Stimulated activated CD4-positive, alpha-beta T cell treated with anti-CD3 and anti-CD28 coated beads, Interleukin-1b, Interleukin-23, amount 100 ng/mL, for 24 hours (primary cell): ENCODE measurements around the gene FMO3.

Experiments used
- DNase-seq, 4 experiments: peaks; one replicate each; pipeline ENCODE4 v3.0.0-alpha.2; 2020; ENCODE audit warnings: low read depth in 4 of 4, low spot score in 1 of 4

FMO3 gene

DNA sequence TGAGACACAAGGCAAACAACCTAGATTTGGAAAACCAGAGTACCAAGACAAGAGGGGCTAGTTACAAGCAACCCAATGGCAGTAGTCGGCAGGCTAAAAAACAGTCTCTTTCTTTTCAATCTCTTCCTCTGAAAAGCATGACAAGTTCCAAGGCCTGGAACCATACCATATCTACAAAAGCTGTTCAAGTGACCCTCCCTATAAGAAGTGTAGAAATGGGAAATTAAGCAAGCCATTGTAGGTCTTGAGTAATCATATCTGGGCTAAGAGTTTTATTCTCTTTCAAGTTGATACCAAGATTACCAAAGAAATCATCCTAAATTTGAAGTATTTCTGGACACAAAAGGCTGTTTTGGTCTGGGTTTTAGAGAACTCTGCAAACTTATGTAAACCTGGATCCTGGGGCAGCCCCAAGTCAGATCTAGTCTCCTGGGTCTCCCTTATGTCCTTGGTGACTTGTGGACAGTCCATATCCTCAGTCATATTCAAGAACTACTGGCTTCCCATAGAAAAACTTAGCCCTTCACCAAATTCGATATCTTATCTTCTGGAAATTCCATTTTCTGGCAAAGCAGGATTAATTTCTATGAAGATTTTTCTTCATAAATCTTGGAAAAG lies 24.7 kb downstream of the FMO3 start:
- no peak for DNase-seq

DNA sequence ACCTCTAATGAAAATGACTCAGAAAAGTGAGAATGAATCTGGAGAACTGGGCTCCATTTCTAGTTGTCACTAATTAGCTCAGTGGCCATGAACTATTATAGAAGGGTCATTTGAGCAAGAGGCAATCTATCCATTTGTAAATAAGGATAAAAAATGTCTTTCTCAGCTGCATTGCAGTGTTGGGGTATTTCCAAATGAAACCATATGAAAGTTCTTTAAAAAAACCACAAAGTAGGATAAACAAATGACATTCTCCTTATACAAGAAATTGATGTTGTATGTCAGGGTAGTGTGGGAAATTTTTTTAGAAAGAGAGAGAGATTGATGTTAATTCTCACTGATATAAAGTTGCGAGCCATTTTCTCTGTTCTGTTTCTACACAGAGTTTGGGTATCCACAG lies 26.0 kb downstream of the FMO3 start:
- DNase-seq: no peak

DNA sequence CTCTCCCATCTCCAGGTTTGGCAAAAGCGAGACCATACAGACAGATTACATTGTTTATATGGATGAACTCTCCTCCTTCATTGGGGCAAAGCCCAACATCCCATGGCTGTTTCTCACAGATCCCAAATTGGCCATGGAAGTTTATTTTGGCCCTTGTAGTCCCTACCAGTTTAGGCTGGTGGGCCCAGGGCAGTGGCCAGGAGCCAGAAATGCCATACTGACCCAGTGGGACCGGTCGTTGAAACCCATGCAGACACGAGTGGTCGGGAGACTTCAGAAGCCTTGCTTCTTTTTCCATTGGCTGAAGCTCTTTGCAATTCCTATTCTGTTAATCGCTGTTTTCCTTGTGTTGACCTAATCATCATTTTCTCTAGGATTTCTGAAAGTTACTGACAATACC lies 26.4 kb downstream of the FMO3 start:
- DNase-seq: no peak

DNA sequence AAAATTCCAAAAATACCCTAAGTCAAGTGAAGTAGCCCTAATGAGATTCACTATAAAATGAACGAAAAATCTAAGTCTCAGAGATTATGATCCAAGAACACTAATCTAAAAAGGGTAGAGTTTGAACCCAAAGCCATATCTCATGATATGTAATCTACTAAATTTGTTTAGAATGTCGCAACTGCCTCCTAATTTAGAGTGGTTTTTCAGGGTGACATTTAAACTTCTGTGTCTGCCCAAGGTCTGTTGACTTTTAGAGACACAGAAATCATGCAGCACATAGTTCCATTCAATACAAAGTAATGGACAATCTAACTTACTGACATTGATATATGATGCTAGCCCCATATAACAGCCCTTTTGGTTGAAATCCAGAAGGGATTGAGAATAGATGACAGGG lies 28.9 kb downstream of the FMO3 start:
- no peak for DNase-seq

DNA sequence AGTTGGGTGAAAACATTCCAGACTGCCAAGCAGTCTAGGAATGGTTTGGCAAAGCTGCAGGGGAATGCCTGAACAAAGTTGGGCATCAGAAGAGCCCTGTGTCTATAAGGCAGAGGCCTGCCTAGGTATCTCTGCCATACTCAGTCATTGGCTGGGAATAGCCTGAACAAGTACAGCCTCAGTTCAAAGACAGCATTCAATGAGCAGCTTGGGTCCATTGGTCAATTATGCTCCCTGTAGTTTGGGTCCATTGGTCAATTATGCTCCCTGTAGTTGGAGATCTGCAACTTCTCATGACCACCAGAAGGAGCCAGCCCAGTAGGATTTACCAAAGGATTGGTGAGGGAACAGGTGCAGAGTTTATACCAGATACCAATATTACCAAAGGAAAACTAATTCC lies 31.6 kb downstream of the FMO3 start:
- DNase-seq: no peak

DNA sequence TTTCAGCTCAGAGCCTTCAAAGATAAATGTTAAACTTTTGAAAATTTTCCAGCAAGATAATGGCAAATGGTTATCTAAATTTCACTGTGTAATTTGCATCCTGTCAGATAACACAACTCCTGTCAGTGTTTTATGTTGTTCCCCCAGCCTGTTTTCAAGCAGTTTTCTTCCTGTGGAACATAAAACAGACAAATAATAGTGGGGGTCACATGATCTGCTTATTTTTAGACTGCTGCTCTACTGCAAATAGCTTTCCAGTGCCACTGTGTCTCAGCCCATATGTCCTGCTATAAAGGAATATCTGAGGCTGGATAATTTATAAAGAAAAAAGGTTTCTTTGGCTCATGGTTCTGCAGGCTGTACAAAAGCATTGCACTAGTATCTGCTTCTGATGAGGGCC lies 32.2 kb downstream of the FMO3 start:
- DNase-seq: no peak

DNA sequence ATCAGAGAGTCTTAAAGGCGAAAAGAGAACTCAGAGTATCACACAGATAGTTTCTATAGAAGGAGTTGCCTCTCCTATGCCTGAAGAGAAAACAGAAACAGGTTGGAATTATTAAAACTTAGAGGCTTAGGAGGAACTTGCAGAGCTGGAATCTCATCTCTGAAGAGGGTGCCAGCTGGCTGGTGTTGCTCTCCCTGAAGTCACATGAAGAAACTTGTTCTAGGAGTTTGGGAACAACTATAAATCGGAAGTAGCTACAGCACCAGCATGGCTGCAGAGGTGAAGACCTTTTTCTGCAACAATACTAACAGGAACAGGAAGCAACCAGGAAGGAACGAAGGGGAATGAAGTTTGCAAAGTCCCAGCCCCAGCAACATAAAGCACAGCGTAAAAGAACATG lies 35.8 kb downstream of the FMO3 start:
- no peak for DNase-seq

DNA sequence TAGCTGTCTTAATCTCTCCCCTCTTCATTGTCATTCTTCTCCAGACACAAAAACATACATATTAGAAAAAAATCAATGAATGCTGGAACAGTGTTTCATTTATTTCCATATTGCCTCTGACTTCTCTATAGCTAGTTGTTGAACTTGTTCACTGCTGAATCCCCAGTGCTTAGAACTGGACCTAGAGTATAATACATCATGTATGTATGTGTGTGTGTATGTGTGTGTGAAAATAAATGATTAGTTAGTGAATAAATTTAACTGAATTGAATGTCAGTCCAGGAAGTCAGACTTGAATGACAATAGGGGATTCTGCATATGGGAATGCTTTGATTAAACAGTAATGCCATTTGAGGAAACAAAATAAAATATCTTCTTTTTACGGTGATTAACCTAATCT lies 36.4 kb downstream of the FMO3 start:
- no peak for DNase-seq

DNA sequence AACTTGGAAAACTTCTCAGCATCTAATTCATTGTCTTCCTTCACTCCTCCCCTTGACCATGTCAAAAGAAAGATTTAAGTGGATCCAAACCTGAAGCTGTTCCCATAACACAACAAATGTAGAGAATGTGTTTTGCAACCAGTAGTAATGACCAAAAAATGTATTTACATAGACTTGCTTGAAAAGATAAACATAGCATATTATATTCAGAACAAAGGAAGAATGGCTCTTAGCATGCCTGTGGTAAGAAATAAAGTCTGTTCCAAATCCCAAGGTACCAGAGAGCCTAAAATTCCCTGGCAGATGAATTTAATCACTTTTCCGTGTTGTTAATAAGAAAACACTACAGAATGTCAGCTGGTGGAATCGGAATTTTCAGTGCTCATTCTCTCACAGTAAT lies 36.8 kb downstream of the FMO3 start:
- no peak for DNase-seq

DNA sequence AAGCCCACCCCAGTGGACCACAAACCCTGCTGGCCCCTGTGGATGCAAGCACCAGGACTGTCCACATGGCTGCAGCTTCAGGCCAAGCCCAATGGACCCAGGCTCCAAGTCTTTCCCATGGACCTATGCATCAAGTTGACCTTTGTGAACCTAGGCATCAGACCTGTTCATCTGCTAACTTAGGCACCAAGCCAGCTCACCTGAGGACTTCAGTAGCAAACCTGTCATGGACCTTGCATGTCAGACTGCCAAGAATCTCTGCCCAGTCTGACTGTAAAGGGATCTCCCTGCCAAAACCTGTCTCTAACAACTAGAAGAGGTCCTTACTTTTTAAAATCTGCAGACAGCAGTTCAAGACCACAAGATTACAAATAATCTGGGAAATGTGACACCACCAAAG lies 37.8 kb downstream of the FMO3 start:
- no peak for DNase-seq

DNA sequence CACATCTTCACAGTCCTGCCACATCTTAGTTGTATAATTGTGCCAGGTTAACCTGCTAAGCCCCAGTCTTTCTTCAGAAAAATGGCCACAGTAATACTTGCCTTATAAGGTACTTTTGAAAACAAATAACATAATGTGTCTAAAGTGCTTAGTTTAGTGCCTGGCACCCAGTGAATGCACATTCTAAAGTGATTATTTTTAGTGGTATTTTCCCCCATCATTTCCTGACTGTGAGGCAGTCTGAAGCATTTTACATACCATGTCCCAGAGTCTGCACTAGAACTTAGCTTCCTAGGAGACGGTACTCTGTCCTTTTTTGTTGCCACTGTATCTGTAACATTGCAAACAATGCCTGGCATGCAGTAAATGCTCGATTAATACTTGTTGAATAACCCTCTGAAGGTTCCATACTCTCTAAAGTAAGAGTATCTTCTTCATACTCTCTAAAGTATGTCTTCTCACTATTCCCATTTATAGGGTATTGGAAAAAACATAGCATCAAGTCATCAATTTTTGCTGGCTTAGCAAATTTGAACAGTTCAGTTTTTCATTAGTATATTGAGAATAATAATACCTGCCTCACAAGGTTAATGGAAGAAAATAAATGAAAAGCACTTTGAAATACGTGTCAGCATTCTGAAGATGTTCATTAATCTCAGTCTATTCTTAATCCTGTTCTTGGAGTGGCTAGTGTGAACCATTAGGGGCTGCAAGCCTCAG lies 43.7 kb downstream of the FMO3 start:
- no peak for DNase-seq

DNA sequence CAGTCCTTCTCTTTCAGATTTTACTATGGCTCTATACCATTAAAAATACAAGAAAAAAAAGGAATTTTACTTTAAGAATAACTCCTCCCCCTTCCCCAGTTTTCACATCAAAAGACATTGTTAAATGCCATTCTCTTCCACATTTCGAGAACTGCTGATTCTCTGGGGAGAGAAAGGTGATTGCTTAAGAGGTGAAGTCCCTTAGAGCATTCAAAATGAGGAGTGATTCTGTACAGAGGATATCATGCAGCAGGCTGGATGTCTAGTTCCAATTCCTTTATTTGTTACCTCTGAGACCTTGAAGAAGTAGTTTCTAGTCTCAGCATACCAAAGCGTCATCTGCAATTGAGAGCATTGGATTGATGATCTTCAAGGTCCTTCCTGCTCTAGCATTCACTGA lies 46.9 kb downstream of the FMO3 start:
- no peak for DNase-seq

DNA sequence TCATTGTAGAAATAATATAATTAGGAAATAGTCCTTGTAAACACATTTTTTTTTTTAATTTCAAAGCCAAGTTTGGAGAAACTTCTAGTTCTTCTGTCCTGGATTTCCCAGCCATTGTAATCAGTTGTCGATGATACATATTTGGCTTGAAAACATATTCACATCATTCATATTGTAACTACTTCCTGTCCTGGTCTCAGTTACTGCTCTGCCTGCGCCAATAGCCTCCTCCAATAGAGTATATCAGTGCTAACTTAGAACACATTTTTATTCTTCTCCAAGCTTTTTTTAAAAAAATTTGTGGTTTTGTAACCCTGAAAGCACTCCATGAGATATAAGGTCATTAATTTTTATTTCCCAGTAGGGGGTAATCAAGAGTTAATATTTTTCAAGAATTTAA lies 48.3 kb downstream of the FMO3 start:
- DNase-seq: no peak

DNA sequence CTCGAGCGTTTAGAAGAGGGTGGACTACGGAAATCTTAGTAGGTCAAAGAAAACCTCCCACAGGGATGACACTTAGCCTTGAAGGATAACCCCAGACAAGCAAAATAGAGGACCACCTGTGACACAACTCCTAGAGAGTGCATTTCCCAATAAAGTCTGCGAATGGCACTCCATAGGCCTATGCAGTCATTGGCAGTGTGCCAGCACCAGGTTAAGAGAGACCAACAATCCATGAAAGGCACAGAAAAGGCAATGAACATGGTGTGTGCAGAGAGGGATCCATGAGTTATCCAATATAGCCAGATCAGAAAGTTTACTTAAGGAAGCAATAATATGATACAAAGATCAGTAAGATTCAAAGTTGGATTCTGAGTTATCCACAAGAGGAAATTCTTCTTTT lies 49.2 kb downstream of the FMO3 start:
- no peak for DNase-seq

DNA sequence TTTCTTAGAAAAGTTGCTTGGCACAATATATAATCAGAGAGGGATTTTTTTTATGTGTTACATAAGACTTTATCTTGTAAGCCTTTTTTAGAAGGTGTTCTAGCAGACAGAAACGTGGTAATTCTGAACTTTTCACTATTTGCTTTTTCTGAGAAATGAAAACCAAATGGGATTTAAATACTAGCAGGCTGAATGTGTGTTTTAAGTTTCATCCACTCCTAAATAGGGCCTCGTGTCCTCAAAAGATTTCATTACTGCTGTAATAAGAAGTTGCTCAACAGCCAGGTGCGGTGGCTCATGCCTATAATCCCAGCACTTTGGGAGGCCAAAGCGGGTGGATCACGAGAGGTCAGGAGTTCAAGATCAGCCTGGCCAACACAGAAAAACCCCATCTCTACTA lies 49.7 kb downstream of the FMO3 start:
- no peak for DNase-seq

DNA sequence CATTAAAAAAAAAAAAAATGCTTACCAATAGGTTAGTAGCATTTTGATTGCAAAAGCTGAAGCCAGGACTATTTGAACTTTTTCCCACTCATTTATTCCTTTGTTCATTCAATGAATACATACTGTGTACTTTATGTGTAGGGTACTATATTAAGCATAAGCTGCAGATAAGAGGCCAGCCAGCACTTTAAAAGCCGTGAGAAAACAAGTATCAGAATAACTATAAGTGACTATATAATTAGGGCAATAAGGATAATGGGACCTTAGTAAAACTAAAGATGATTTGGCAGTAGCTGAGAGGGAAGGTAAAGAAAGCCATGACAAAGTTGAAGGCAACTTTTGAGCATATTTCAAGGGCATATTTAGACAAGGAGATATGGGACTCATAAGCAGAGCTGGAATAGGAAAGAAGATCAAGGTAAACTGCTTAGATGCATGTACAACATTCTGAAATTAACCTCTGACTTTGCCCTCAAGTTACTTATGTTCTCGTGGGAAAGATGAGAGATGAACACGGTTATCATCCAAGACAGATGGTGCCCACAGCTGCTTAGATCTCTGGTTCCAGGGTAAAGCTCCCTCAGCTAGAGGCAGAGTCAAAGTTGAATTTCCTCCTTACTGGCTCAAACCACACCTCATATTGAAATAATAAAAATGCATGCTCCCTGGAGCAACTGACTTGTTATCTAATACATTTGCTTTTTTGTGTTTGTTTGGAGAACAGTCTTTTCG lies 50.4 kb downstream of the FMO3 start:
- DNase-seq: no peak

DNA sequence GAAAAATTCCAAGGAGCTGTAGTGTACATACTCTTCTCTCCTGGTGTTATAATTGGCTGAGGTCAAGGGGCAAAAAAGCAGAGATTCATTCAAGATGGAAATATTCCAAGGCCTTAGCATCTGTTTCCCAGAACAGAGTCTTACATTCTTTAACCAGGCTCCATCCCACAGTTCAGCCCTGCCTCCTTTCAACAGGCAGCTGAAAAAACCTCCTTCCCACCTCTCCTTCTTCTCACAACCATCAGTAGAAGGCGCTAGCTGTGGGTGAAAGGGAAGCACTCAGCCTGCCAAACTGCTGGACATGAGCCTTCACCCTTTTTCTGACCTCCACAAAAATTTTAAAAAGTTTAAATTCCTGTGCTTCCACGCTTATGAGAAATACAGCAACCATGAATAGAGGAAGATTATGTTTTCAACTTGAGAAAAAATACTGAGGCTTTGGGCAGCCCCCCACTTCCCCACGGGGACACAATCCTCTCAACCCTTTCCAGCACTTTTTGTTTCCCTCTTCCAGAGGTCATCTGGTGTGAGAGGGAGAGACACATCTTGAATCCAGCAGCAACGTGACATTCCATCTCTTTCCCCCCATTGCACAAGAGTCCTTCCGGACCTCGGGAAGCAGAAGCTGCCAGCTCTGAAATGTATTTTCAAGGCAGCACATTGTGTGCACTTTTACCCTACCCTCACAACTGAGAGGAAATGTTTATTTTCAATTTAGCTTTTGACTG lies 51.1 kb downstream of the FMO3 start:
- no peak for DNase-seq

DNA sequence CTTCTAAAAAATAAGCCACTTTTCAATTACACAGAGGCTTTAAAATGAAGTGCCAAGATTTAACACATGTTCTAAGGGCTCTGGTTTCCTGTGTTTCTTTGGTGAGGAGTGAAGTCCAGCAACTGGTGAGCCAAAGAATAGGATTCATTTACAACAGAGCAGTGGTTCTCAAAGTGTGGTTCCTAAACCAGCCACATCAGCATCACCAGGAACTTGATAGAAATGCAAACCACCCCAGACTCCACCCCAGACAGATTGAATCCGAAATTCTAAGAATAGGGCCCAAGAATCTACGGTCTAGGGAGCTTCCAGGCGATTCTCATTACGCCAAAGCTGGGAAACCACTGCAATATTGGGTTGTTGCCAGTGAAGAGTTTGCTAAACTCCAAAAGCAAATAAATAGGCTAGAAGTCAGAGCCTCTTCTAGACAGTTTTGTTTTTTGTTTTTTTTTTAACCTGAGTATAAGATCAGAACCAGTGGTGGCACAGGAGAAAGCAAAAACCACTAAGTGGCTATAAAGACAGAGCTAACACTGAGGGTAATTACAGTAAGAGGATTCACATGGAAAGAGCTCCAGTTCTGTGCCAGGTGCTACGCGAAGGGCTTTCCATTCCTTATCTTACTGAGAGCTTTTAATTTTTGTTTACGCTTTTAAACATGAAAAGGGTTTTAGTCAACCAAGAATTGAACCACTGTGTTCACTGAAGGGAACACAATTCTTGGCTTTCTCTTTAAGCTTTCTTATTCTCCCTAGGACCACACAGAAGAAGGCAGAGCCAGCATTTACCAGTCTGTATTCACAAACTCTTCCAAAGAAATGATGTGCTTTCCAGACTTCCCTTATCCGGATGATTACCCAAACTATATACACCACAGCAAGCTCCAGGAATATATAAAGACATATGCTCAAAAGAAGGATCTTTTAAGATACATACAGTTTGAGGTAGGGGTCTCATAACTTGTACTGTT lies 52.0 kb downstream of the FMO3 start:
- DNase-seq: no peak

DNA sequence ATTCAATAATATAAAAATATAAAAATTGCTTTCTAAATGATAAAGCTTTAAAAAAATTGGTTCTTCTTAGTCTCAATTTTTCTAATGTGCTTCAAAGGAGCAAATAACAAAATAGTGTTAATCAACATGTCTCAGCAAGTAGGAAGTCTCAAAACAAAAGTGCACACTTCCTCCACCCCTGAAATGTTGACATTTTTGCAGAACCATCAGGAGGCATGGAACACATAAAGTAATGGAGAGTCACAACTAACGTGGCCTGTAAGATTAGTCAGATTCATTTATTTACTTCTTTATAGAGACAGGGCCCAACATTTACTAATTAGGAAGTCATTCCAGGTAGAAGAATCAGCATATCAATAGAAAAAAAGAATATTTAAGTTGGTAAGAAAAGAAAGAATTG lies 59.5 kb downstream of the FMO3 start:
- no peak for DNase-seq

DNA sequence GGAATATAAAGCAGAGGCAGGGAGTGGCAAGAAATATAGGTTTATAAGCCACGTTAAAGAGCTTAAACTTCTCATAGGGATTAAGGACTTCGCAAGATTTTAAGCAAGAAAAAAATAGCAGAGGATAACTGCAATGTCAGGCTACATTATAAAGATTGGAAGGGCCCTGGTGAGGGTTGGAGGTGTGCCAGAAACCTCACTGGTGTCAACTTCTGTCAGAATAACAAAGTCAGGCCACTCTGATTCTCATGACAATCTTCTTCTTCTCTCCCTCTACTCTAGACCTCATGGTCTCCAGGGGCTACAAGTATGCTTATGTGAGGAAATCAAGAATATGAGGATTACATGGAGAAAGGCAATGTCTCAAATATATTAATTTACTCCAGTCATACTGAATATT lies 61.8 kb downstream of the FMO3 start:
- no peak for DNase-seq

DNA sequence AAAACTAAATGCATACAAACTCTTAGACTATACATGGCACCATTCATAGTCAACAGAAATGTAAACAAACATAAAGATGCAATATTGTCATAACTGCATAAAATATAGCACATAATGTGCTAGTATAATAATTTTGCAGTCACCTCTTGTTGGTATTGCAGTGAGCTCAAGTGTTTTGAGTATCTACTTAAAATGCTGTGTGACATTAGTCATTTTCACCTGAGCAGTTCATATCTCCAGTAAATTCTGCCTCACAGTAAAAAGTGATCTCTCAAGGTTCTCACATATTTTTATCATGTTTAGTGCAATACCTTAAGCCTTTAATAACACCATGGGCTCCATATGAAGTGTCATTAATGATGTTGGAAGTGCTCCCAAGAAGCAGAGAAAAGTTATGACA lies 64.8 kb downstream of the FMO3 start:
- no peak for DNase-seq
